LNCAP (cell line): ENCODE data around the gene CASP8.

Experiments used
- CTCF ChIP-seq: fragments of 450-650 bp; IDR thresholded peaks from 2 replicates; pipeline ENCODE4 v1.5.1; 2017; ENCODE audit warnings: mild to moderate bottlenecking

Gene CASP8

GRCh38 chr2:201260302-201260800, at the start of gene CASP8:
CASP8 (plus strand) TSS chr2:201260536; CDS start chr2:201266487, 5,951 bp downstream.
- TF ChIP-seq CTCF, result no peak

- TF ChIP-seq CTCF, result no peak
These were observed 44.4 kb upstream of the CASP8 start for GRCh38 chr2:201215963-201216362.

- no peak for TF ChIP-seq CTCF
These were observed 43.4 kb upstream of the CASP8 start for GRCh38 chr2:201216918-201217317.

- no peak for TF ChIP-seq CTCF
These were observed 41.6 kb upstream of the CASP8 start for GRCh38 chr2:201218780-201219179.

GRCh38 chr2:201219328-201220096, 40.8 kb upstream of the CASP8 start:
- no peak for TF ChIP-seq CTCF

- TF ChIP-seq CTCF, result no peak
These were observed 40.2 kb upstream of the CASP8 start for GRCh38 chr2:201220102-201220570.

- TF ChIP-seq CTCF, result no peak
These were observed 37.0 kb upstream of the CASP8 start for GRCh38 chr2:201223089-201224073.
